Colonic mucosa (tissue), 4 donors: ENCODE measurements around the gene RALA. TPM values are rescaled to one million over a fixed set of nuclear protein-coding genes. Genes with fewer than 3 reads are reported as not detected.
A peak's percentile ranks its signal among the peaks of the same experiment; 100 is the strongest.

Source experiments
- DNase-seq: peaks from one replicate; pipeline ENCODE4 v3.0.0-alpha.2; 2020
- H3K27ac ChIP-seq: fragments of 200-600 bp; one replicate; pipeline ENCODE4 v1.8.0; 2021
- H3K27me3 ChIP-seq: fragments of 200-600 bp; one replicate; pipeline ENCODE4 v1.8.0; 2021
- H3K36me3 ChIP-seq: fragments of 200-600 bp; one replicate; pipeline ENCODE4 v1.8.0; 2021
- H3K4me1 ChIP-seq: fragments of 200-600 bp; one replicate; pipeline ENCODE4 v1.8.0; 2021; ENCODE audit warnings: mild to moderate bottlenecking
- H3K4me3 ChIP-seq: fragments of 200-600 bp; one replicate; pipeline ENCODE4 v1.8.0; 2021
- H3K9ac ChIP-seq, 2 donors: one replicate each; pipeline ENCODE4 v1.7.0; 2013; ENCODE audit warnings: control low read depth in 2 of 2, low read depth in 2 of 2, low read length in 2 of 2
- H3K9me3 ChIP-seq: fragments of 200-600 bp; one replicate; pipeline ENCODE4 v1.8.0; 2021
- CTCF ChIP-seq: fragments of 200-600 bp; IDR thresholded peaks from one replicate; pipeline ENCODE4 v1.8.0; 2022; ENCODE audit warnings: antibody characterized with exemption, mild to moderate bottlenecking
- intact Hi-C: fragments of 100-400 bp; cut with DNase I; formaldehyde crosslinking; loops from one replicate; pipeline ENCODE4 v1.14.1; 2022
- total RNA-seq, 2 donors: library from RNA; stranded (reverse); fragmentation: NEBNext Ultra II Directional in 1 of 2; extraction: Animal tissue kit (Norgen Biotek cat#: 25700) in 1 of 2; gene quantifications; one replicate each; pipeline ENCODE4 v1.2.1, GENCODE V29; 2021
- donor health status: healthy.
- donor health status: DM: no; HTN: no; CAD: no.
- donor health status: DM: no; HTN: no; CAD: no.

Gene RALA
- total RNA-seq, 2 donors from 2014 or later: 47.8 to 55.6 TPM

DNA sequence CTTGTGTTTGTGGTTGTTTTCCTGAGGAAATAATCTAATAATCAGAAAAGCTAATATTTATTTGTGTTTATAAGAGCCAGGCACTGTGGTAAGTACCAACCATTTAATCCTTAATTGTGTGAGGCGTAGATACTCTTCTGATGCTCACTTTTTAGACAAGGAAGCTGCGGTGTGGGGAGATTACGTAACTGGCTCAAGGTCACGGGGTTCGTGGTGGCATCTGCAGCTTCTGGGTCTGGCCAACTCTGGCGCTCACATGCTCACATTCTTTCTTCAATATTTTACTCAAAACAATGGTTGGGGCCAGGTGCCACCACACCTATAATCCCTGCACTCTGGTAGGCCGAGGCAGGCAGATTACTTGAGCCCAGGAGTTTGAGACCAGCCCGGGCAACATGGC is 77.6 kb downstream of the RALA start:
- Histone ChIP-seq H3K4me3 (no peak overlapping the region), H3K36me3 (no peaks in the 10 kb centered on the region), H3K27me3 (no peaks in the 10 kb centered on the region), H3K9ac (no peak overlapping the region), H3K4me1 (no peaks in the 10 kb centered on the region), H3K27ac (no peak overlapping the region), H3K9me3 (no peaks in the 10 kb centered on the region)
- intact Hi-C loops: no loop called here
- no peak for TF ChIP-seq CTCF
- peak; percentile 40 for DNase-seq

DNA sequence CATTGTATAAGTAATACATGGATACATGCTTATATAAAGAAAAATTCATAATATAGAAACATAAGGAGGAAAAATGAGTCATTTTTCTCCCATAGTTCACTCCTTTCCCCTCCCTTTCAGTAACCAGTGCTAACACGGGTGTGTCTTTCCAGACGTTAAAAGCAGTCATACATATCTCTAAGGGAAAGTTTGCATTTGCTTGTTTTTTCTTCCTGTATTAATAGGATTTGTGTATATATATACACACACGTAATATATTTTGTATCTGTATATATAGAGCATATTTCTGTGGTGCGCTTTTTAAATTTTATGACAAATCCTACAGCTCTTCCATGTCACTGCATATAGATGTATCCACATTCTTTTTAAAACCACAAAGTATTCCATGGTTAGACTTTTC is 78.8 kb downstream of the RALA start:
- Histone ChIP-seq H3K27me3 (no peaks in the 10 kb centered on the region), H3K4me1 (no peaks in the 10 kb centered on the region), H3K36me3 (no peaks in the 10 kb centered on the region), H3K9ac (no peak overlapping the region), H3K4me3 (no peak overlapping the region), H3K27ac (peak overlapping the region; percentile 11), H3K9me3 (no peaks in the 10 kb centered on the region)
- no peak for TF ChIP-seq CTCF
- intact Hi-C loops: no loop called here
- DNase-seq: no peak

DNA sequence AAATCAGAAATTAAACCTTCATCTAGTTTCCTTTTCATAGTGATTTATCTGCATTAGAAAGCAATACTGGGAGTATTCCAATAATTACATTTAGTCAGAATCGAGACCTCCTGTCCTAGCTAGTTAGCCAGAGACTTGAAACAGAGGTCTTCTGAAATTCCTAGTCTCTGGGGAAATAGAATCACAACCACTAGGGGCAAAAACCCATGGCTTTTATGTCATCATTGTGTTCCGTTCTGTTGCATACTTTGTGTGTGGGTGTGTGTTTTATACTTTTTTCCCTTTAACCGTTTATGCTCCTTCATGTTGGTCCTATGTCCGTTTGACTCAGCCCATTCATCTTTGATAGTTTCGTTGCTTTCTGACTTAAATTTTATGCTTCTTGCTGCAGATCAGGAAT is 79.8 kb downstream of the RALA start:
- intact Hi-C loops: no loop called here
- Histone ChIP-seq H3K27me3 (no peaks in the 10 kb centered on the region), H3K4me3 (no peak overlapping the region), H3K9me3 (no peaks in the 10 kb centered on the region), H3K4me1 (no peaks in the 10 kb centered on the region), H3K36me3 (no peaks in the 10 kb centered on the region), H3K9ac (no peak overlapping the region), H3K27ac (no peak overlapping the region)
- TF ChIP-seq CTCF: no peak
- DNase-seq: no peak

GRCh38 chr7:39709029-39709428 is 85.7 kb downstream of the RALA start:
- Histone ChIP-seq H3K9me3 (no peaks in the 10 kb centered on the region), H3K4me1 (no peaks in the 10 kb centered on the region), H3K4me3 (no peak overlapping the region), H3K27ac (no peak overlapping the region), H3K9ac (no peak overlapping the region), H3K36me3 (no peaks in the 10 kb centered on the region), H3K27me3 (no peaks in the 10 kb centered on the region)
- intact Hi-C loops: no loop called here
- TF ChIP-seq CTCF: no peak
- DNase-seq: no peak

- H3K9me3 ChIP-seq: no peaks in the 10 kb centered on the region
- H3K27me3 ChIP-seq: no peaks in the 10 kb centered on the region
- no peak for DNase-seq
- no peak overlapping the region for H3K9ac ChIP-seq
- no peaks in the 10 kb centered on the region for H3K36me3 ChIP-seq
- no peak overlapping the region for H3K27ac ChIP-seq
- TF ChIP-seq CTCF: no peak
- H3K4me3 ChIP-seq: no peak overlapping the region
- H3K4me1 ChIP-seq: no peaks in the 10 kb centered on the region
- intact Hi-C loops: no loop called here
These were observed 86.5 kb downstream of the RALA start for GRCh38 chr7:39709768-39710311.
